22Rv1 (cell line): Measurements from ENCODE around the gene ZGRF1.

Source experiments
- CTCF ChIP-seq: fragments of 450-650 bp; IDR thresholded peaks from 2 replicates; pipeline ENCODE4 v1.5.1; 2017; ENCODE audit warnings: mild to moderate bottlenecking
- ZFX ChIP-seq: fragments of 450-650 bp; IDR thresholded peaks from 2 replicates; pipeline ENCODE4 v1.6.1; 2017; ENCODE audit warnings: antibody characterized with exemption, borderline replicate concordance

DNA sequence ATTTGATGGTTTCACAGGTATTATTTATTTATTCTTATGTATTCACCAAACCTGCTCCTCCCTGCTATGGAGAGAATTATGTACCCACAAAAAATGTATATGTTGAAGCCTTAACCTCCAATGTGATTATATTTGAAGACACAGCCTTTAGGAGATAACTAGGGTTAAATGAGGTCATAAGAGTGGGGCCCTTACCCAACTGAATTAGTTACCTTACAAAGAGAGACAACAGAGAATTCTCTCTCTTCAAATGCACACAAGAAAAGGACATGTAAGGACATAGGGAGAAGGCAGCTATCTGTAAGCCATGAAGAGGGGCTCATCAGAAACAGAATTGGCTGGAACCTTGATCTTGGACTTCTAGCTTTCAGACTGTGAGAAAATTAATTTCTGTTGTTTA, 44.0 kb downstream of the ZGRF1 start:
- TF ChIP-seq CTCF (no peak), ZFX (no peak)
